Uterus (tissue), 2 donors: Measurements from ENCODE around the gene ASCC3.

Source experiments
- POLR2A ChIP-seq, 2 donors: fragments of 450-650 bp; IDR thresholded peaks; one replicate each; pipeline ENCODE4 v1.6.1; 2016; ENCODE audit warnings: antibody characterized with exemption in 2 of 2, mild to moderate bottlenecking in 1 of 2, moderate library complexity in 1 of 2
- TF ChIP-seq, protein P1 (sequence below), 4 experiments: fragments of 200-600 bp in 2 of 4; fragments of 450-650 bp in 2 of 4; sonication (generic) in 2 of 4; IDR thresholded peaks; one replicate each; pipeline ENCODE4 v1.5.1; 2016 to 2019; ENCODE audit warnings: antibody characterized with exemption in 4 of 4, mild to moderate bottlenecking in 2 of 4, moderate library complexity in 1 of 4

DNA sequence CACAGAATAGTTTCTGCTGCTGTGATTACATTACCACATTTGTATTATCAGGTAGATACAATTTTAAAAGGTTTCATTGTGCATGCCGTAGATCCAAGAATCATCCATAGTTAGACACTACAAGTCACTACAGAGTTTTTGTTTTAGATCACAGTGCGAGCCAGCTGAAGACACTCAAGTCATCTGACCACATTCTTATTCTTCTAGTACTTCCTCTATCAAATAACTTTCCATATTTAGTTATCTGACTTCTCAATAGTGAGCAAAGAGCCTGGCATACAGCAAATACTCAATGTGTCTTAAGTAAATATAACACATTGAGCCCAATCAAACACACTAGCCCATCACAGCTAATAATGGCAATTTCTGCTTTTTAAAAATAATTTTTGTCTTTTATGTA lies 195.4 kb downstream of the ASCC3 start:
- TF ChIP-seq, protein P1, sequence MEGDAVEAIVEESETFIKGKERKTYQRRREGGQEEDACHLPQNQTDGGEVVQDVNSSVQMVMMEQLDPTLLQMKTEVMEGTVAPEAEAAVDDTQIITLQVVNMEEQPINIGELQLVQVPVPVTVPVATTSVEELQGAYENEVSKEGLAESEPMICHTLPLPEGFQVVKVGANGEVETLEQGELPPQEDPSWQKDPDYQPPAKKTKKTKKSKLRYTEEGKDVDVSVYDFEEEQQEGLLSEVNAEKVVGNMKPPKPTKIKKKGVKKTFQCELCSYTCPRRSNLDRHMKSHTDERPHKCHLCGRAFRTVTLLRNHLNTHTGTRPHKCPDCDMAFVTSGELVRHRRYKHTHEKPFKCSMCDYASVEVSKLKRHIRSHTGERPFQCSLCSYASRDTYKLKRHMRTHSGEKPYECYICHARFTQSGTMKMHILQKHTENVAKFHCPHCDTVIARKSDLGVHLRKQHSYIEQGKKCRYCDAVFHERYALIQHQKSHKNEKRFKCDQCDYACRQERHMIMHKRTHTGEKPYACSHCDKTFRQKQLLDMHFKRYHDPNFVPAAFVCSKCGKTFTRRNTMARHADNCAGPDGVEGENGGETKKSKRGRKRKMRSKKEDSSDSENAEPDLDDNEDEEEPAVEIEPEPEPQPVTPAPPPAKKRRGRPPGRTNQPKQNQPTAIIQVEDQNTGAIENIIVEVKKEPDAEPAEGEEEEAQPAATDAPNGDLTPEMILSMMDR (IDR thresholded peaks at IDR 0.05) = no peak
- TF ChIP-seq POLR2A (IDR thresholded peaks at IDR 0.05) = no peak
